Measurements from ENCODE around the gene VEZF1.

GRCh38 chr17:58005728-58006559, 17.9 kb upstream of the VEZF1 start:
- TF ChIP-seq CTCF (IDR thresholded peaks at IDR 0.05) (no peak), POLR2A (IDR thresholded peaks at IDR 0.05) (no peak), POLR2AphosphoS5 (IDR thresholded peaks at IDR 0.05) (no peak), EP300 (IDR thresholded peaks at IDR 0.05) (no peak)
